K562 (cell line): Measurements from ENCODE around the gene SAMM50. TPM values are rescaled to one million over a fixed set of nuclear protein-coding genes. Genes with fewer than 3 reads are reported as not detected.

Source experiments
- CHCHD3 ChIP-seq: fragments of 250-450 bp; sonication (Bioruptor Pico); IDR thresholded peaks from 2 replicates; pipeline ENCODE4 v2.1.2; 2022; ENCODE audit warnings: mild to moderate bottlenecking
- GTF3C2 ChIP-seq: IDR thresholded peaks from 3 replicates; pipeline ENCODE4 v1.6.1; 2011; ENCODE audit warnings: borderline replicate concordance, mild to moderate bottlenecking, moderate library complexity; ENCODE audit not compliant: insufficient read length; ENCODE audit errors: extremely low read depth
- HINFP ChIP-seq: fragments of 450-650 bp; conservative IDR thresholded peaks from 2 replicates; pipeline ENCODE4 v1.6.1; 2016; ENCODE audit warnings: missing genetic modification characterization, low read depth, mild to moderate bottlenecking, control low read depth, missing compliant biosample characterization
- HLTF ChIP-seq: fragments of 450-650 bp; IDR thresholded peaks from 2 replicates; pipeline ENCODE4 v1.6.1; 2016
- MAFK ChIP-seq: IDR thresholded peaks from 2 replicates; pipeline ENCODE4 v1.6.1; 2011; ENCODE audit warnings: low read length, improper control_type of control experiment
- MCM2 ChIP-seq: fragments of 450-650 bp; IDR thresholded peaks from 2 replicates; pipeline ENCODE4 v1.6.1; 2017; ENCODE audit warnings: low read depth, mild to moderate bottlenecking
- MYNN ChIP-seq, 2 experiments: sonication (generic); formaldehyde crosslinking in 1 of 2; IDR thresholded peaks; 2 replicates each; pipeline versions ENCODE4 v1.5.0 to v1.6.1; 2016 to 2020; ENCODE audit warnings: antibody characterized with exemption in 1 of 2, missing genetic modification reagents in 1 of 2
- RAD51 ChIP-seq: fragments of 450-650 bp; IDR thresholded peaks from 2 replicates; pipeline ENCODE4 v1.7.1; 2016; ENCODE audit warnings: low read depth, mild to moderate bottlenecking, borderline replicate concordance
- RBM15 ChIP-seq: fragments of 200-400 bp; formaldehyde crosslinking; IDR thresholded peaks from 2 replicates; pipeline ENCODE4 v1.6.1; 2018; ENCODE audit warnings: mild to moderate bottlenecking, low read length, moderate library complexity; ENCODE audit not compliant: insufficient read depth
- SIRT6 ChIP-seq: IDR thresholded peaks from one replicate; pipeline ENCODE4 v1.6.1; 2012; ENCODE audit warnings: low read depth, mild to moderate bottlenecking, control low read depth, inconsistent platforms, low read length, moderate library complexity
- TEAD1 ChIP-seq, 2 experiments: fragments of 450-650 bp in 1 of 2; sonication (generic) in 1 of 2; formaldehyde crosslinking; IDR thresholded peaks; 2 replicates each; pipeline versions ENCODE4 v1.4.0 to v1.8.0; 2020 to 2022; ENCODE audit warnings: mild to moderate bottlenecking in 2 of 2, missing genetic modification reagents in 1 of 2
- ZBTB7A ChIP-seq: IDR thresholded peaks from 2 replicates; pipeline ENCODE4 v1.6.1; 2011; ENCODE audit warnings: low read depth, mild to moderate bottlenecking, low read length, moderate library complexity, borderline replicate concordance; ENCODE audit not compliant: control insufficient read depth
- ZNF274 ChIP-seq: IDR thresholded peaks from 2 replicates; pipeline ENCODE4 v1.6.1; 2011; ENCODE audit warnings: low read depth, mild to moderate bottlenecking, low read length, moderate library complexity, borderline replicate concordance
- polyA plus RNA-seq, 8 experiments: library from polyadenylated mRNA; depleted of rRNA in 4 of 8; stranded (reverse) in 5 of 8; unstranded in 3 of 8; fragments of >200 nt; fragmentation: Nextera tagmentation in 2 of 8; fragmentation: Illumina TruSeq in 1 of 8; extraction: Ambion mirVana in 2 of 8; extraction: Trizol in 1 of 8; gene quantifications; 2 replicates each; pipeline versions ENCODE4 v1.2.1 to v1.2.3, GENCODE V29; 2011 to 2014; ENCODE audit warnings: inconsistent platforms in 1 of 8, missing spikeins in 1 of 8
- total RNA-seq, 7 experiments: library from RNA; depleted of rRNA in 6 of 7; stranded (reverse); fragments of >200 nt in 6 of 7; fragmentation: Illumina TruSeq in 2 of 7; extraction: Trizol in 2 of 7; gene quantifications; 2 replicates each; pipeline versions ENCODE4 v1.2.1 to v1.2.3, GENCODE V29; 2011 to 2021; ENCODE audit warnings: low replicate concordance in 1 of 7

Gene SAMM50
- total and polyA plus RNA-seq, 9 of the 15 experiments (the other 6 are each of a cell fraction or from before 2014, with no cell fraction given): 14.6 to 49.3 (median 38.1) TPM

- TF ChIP-seq SIRT6 (no peak), GTF3C2 (no peak), RAD51 (no peak; the same call in 1 of the 2 replicates), RBM15 (no peak), MCM2 (no peak), ZNF274 (no peak), MAFK (no peak), TEAD1 (CRISPR knock-in tag; IDR thresholded peaks at IDR 0.05) (peak in 1 of 2 experiments; percentile 44; a peak in 1 of 4 replicates), HINFP (tag) (no peak), ZBTB7A (peak; percentile 37; the same call in 1 of the 2 replicates), HLTF (no peak), CHCHD3 (CRISPR knock-in tag) (no peak), MYNN (IDR thresholded peaks at IDR 0.05) (no peak), MYNN (CRISPR knock-in tag; IDR thresholded peaks at IDR 0.05) (no peak)
These were observed at the start of gene SAMM50 (continued) for GRCh38 chr22:43955040-43955882.
